Measurements from ENCODE around the gene ANO6. TPM values are rescaled to one million over a fixed set of nuclear protein-coding genes. Genes with fewer than 3 reads are reported as not detected.

ANO6 gene
- total RNA-seq, 4 donors from 2014 or later, result 139 to 167 (median 155) TPM

GRCh38 chr12:45214749-45215418, 1.0 kb upstream of the ANO6 start:
- no peak for TF ChIP-seq CTCF (IDR thresholded peaks at IDR 0.05; ENCODE audit: low read depth)

- TF ChIP-seq CTCF (IDR thresholded peaks at IDR 0.05; ENCODE audit: low read depth), result no peak
These were observed 511 bp downstream of the ANO6 start for GRCh38 chr12:45216230-45216982.

DNA sequence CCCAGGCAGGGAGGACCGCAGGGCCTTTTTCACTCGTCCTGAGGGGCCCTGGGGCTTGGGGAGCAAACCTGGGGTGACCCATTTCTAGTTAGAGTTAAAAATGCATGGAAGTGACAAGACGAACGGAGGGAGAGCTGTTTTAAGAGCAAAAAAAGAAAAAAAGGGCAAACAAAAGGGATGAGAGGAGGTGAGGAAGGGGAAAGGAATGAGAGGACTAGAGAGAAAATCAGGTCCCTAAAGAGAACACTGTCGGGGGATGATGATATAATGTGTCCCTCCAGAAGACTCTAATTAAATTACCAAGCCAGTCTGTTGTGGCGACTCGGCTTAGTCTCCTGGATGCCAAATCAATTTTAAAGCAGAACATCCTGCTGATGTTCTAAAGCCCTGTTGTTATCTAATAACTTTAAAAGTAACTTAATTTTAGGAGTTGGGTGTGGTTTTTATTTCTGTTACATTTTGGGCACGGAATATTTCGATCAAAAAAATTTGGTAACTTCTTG, 1.1 kb downstream of the ANO6 start:
- no peak for TF ChIP-seq CTCF (IDR thresholded peaks at IDR 0.05; ENCODE audit: low read depth)

- no peak for TF ChIP-seq CTCF (IDR thresholded peaks at IDR 0.05; ENCODE audit: low read depth)
These were observed 2.0 kb downstream of the ANO6 start for GRCh38 chr12:45217846-45218245.

DNA sequence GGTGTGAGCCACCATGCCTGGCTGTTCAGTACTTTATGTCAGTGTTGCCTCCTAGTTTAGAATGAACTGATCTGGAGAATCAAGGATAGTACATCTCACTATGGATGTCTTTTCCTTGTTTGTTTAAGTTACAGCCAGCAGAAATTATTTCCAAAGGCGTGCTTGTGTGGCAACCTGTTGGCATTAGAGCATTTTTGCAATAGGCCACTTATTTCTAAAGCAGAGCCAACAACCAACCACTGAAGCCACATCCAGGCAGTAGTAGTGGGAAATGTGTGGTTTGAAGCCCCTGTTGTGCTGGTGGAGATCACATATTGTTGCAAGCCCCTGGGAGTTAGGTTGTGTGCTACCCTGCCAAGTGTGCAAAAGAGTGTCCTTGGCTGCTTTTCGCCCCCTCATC, 3.7 kb downstream of the ANO6 start:
- no peak for TF ChIP-seq CTCF (IDR thresholded peaks at IDR 0.05; ENCODE audit: low read depth)

DNA sequence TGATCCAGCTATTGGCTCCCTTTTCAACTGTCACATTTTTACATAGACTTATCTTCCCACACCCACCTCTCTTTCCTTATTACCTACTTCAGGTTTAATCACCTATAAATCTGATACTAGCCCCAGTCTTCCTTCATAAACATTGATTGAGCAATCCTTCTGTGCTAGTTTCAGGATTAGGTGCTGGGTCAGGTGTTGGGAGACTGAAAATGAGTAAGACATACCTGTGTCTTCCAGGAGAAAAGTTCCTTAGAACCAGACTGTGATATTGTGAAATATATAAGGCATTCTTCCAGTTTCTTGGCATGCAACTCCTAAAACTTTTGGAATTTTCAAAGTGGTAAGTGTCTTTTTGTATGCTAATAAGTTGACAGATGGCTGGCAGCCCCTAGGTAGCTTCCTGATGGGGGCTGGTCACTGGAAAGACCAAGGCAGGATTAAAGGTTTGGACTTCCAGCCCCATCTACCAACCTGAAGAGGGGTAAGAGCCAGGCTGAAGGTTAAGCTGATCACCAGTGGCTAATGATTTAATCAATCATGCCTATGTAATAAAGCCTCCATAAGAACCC, 4.6 kb downstream of the ANO6 start:
- TF ChIP-seq CTCF (IDR thresholded peaks at IDR 0.05; ENCODE audit: low read depth), result no peak

DNA sequence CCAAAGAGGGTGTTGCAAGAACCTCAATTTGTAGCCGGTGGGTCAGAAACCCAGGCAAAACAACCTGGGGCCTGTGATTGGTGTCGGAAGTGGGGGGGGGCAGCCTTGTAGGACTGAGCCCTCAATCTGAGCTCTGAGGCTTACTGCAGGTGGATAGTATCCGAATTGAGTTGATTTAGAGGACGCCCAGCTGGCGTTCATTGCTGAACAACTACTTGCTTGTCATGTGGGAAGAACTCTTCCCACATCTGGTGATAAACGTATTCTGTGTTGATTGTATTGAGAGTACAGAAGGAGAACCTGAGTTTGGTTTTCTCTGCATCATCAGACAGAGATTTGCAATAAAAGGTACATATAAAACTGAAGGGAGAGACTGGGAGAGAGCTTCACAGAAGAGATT, 5.1 kb downstream of the ANO6 start:
- TF ChIP-seq CTCF (IDR thresholded peaks at IDR 0.05; ENCODE audit: low read depth), result no peak

Data from subcutaneous adipose tissue (tissue), 4 donors.